Measurements from ENCODE around the gene TNFRSF1A.

- TF ChIP-seq CTCF (conservative IDR thresholded peaks at IDR 0.05; ENCODE audit: low read depth, low read length) (no peak), EZH2 (IDR thresholded peaks at IDR 0.05; ENCODE audit: borderline replicate concordance, low read depth, low read length, poor library complexity, severe bottlenecking) (no peak)
These were observed 20.0 kb upstream of the TNFRSF1A start for GRCh38 chr12:6361834-6362233.
